ENCODE data around the gene CDC25B. TPM values are rescaled to one million over a fixed set of nuclear protein-coding genes. Genes with fewer than 3 reads are reported as not detected.
A peak's percentile ranks its signal among the peaks of the same experiment; 100 is the strongest.

The CDC25B gene
- 100 to 1,000 TPM; 452 to 454 TPM for total RNA-seq

DNA sequence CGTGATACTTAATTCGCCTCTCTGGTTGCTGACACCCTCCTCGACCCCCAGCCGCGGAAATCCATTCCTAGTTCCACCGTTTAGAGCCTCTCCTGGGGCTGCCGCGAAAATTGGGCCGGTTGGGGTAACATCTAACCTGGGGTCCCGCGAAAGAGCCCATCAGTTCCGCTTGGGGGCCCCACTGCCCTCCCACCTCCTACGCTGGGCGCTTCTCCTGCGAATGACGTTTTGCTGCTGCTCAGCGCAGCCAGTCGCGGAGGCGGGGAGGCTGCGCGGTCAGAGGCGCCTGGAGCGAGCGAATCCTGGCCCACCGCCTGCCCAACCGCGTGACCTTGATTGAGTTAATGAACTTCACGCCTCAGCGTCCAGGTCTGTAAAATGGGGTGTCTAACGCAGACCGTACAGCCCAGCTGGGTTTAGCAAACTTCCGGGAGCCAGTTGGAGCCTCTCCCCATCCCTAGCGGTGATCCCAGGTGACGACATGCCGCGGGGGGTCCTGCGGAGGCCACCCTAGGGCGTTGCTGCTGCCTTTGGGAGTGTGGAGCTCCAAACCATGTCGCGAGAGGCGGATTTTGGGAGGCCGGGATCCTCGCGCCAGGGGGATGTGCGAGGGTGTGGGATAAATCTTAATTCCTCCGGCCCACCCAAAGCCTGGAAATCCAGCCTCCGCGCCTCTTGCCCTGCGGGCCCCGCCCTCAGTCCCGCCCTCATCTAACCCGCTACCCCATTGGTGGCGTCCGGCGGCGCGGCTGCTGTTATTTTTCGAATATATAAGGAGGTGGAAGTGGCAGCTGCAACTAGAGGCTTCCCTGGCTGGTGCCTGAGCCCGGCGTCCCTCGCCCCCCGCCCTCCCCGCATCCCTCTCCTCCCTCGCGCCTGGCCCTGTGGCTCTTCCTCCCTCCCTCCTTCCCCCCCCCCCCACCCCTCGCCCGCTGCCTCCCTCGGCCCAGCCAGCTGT, at the start of gene CDC25B:
Gene CDC25B (plus strand): TSS at position 800 of the 958 bp plus-strand sequence. CDS start 222 bp downstream, outside the sequence.
- CTCF ChIA-PET, result interaction anchor here (1.2 to 3.0 kb wide), 5 partner anchors 15 to 59 kb away, joined by 4 to 33 read pairs (median 5); partner anchors contain the start of gene AP5S1
- POLR2A ChIA-PET, result interaction anchor here (0.7 to 1.4 kb wide), 9 partner anchors 9 to 197 kb away, joined by 3 to 19 read pairs (median 3); partner anchors contain the start of genes ADISSP, CENPB and SPEF1
- Mint-ChIP-seq H3K27ac (peak within 1 kb of the TSS; percentile 96), H3K4me1 (peaks cover 41% of the 10 kb centered on the region), H3K4me3 (peak within 1 kb of the TSS; percentile 91), H3K36me3 (ENCODE audit: low read depth) (peaks cover 55% of the 10 kb centered on the region), H3K9me3 (no peaks in the 10 kb centered on the region), H3K27me3 (no peaks in the 10 kb centered on the region)
- DNase-seq, result peak; percentile 95

DNA sequence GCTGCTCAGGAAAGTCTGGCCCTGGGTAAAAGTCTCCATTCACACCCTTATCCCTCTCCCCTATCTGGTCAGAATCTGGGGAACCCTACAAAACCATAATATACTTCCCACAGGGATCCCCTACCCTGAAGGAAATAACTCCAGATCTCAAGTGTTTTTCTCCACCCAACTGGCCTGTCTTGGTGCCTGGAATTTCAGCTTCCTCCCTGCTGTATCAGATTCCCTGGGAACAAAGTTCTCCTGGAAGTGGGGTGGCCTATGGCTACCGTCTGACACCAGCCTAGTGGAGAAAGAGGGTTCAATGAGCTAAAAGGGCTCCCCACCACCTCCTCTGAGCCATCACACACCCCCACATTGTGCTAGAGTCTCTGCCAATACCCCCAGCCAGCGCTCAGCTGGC, 48.6 kb upstream of the CDC25B start:
- H3K36me3 Mint-ChIP-seq (ENCODE audit: low read depth), result no peaks in the 10 kb centered on the region
- ChIA-PET CTCF (interaction anchor here (0.9 to 2.0 kb wide), 4 partner anchors 11 to 71 kb away, joined by 3 to 6 read pairs (median 3); partner anchors contain the start of gene ADISSP), POLR2A (interaction anchor here (1.1 to 1.5 kb wide), 3 partner anchors 11 to 40 kb away, joined by 3 to 4 read pairs (median 3); partner anchors contain the start of gene CENPB)
- peaks cover 21% of the 10 kb centered on the region for H3K4me1 Mint-ChIP-seq
- peaks cover 12% of the 10 kb centered on the region for H3K27me3 Mint-ChIP-seq
- DNase-seq, result no peak
- H3K9me3 Mint-ChIP-seq, result no peaks in the 10 kb centered on the region
- H3K27ac Mint-ChIP-seq, result no peak overlapping the region
- H3K4me3 Mint-ChIP-seq, result no peak overlapping the region

DNA sequence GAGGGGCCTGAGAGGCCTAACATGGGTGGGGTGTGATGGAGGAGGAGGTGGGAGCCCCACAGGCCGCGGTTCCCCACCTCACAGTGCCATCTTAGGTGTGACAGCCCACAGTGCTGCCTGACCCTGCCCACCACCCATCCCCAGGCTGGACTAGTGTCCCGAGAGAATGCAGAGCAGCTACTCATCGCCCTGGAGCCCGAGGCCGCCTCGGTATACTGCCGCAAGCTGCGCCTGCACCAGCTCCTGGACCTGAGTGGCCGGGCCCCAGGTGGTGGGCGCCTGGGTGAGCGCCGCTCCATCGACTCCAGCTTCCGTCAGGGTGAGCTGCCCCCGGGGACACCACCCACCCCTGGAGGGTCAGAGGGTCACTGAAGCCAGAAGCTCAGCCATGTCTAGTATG, 48.0 kb upstream of the CDC25B start:
- CTCF ChIA-PET, result interaction anchor here (0.9 to 2.0 kb wide), 5 partner anchors 12 to 185 kb away, joined by 3 to 6 read pairs (median 3); partner anchors contain the start of gene ADISSP
- Mint-ChIP-seq H3K27ac (no peak overlapping the region), H3K36me3 (ENCODE audit: low read depth) (no peaks in the 10 kb centered on the region), H3K9me3 (no peaks in the 10 kb centered on the region), H3K27me3 (peaks cover 12% of the 10 kb centered on the region), H3K4me1 (peaks cover 25% of the 10 kb centered on the region), H3K4me3 (no peak overlapping the region)
- POLR2A ChIA-PET, result interaction anchor here (1.1 to 1.5 kb wide), 3 partner anchors 12 to 72 kb away, joined by 3 read pairs; partner anchors contain the start of gene AP5S1
- no peak for DNase-seq

DNA sequence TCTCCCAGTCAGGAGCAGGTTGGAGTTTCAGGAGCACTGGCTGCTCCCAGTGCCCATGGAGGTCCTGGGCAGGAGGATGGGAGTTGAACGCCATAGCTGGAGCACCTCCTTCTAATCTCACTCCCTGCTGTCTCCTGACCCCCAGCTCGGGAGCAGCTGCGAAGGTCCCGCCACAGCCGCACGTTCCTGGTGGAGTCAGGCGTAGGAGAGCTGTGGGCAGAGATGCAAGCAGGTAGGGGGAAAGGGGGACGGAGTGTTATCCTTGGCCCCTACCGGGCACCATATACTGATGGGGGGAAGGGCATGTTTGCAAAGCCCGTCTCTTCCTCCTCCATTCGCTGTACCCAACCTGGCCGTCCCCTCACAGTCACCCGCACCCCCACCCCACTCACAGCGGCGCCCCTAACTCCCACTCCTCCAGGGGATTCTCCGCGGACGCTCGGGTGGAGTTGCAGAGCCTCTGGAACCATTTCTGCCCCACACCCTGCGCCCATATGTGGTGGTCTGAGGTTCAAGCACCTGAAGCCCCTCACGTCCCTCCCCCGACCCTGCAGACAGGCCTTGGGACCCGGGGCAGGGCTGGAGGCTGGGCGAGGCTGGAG, 46.9 kb upstream of the CDC25B start:
- Mint-ChIP-seq H3K27me3 (peaks cover 7% of the 10 kb centered on the region), H3K4me3 (no peak overlapping the region), H3K4me1 (peaks cover 26% of the 10 kb centered on the region), H3K36me3 (ENCODE audit: low read depth) (no peaks in the 10 kb centered on the region), H3K9me3 (no peaks in the 10 kb centered on the region), H3K27ac (no peak overlapping the region)
- no peak for DNase-seq
- ChIA-PET POLR2A (interaction anchor here (1.5 kb wide), 1 partner anchor 71 kb away, joined by 3 read pairs; the partner anchor contains the start of gene AP5S1), CTCF (interaction anchor here (0.5 to 1.6 kb wide), 10 partner anchors 9 to 186 kb away, joined by 3 to 10 read pairs (median 4); partner anchors contain the start of gene ADISSP)

- POLR2A ChIA-PET, result interaction anchor here (1.5 kb wide), 1 partner anchor 71 kb away, joined by 3 read pairs; the partner anchor contains the start of gene AP5S1
- peaks cover 19% of the 10 kb centered on the region for H3K4me1 Mint-ChIP-seq
- no peak overlapping the region for H3K4me3 Mint-ChIP-seq
- no peaks in the 10 kb centered on the region for H3K9me3 Mint-ChIP-seq
- no peaks in the 10 kb centered on the region for H3K36me3 Mint-ChIP-seq (ENCODE audit: low read depth)
- DNase-seq, result peak; percentile 47
- H3K27me3 Mint-ChIP-seq, result no peaks in the 10 kb centered on the region
- CTCF ChIA-PET, result interaction anchor here (0.5 to 6.3 kb wide), 12 partner anchors 10 to 73 kb away, joined by 3 to 43 read pairs (median 4); partner anchors contain the start of gene ADISSP
- H3K27ac Mint-ChIP-seq, result no peak overlapping the region
These were observed 46.2 kb upstream of the CDC25B start for GRCh38 chr20:3749689-3750531.

GRCh38 chr20:3751305-3751674, 44.8 kb upstream of the CDC25B start:
- H3K9me3 Mint-ChIP-seq, result no peaks in the 10 kb centered on the region
- no peaks in the 10 kb centered on the region for H3K36me3 Mint-ChIP-seq (ENCODE audit: low read depth)
- H3K27me3 Mint-ChIP-seq, result no peaks in the 10 kb centered on the region
- ChIA-PET CTCF (interaction anchor here (0.6 to 6.3 kb wide), 7 partner anchors 8 to 191 kb away, joined by 3 to 43 read pairs (median 5); partner anchors contain the start of genes ADISSP and AP5S1), POLR2A (interaction anchor here (0.7 to 1.4 kb wide), 3 partner anchors 17 to 188 kb away, joined by 3 read pairs; partner anchors contain the start of genes ADISSP and AP5S1)
- H3K4me3 Mint-ChIP-seq, result peak overlapping the region; percentile 21
- H3K4me1 Mint-ChIP-seq, result peaks cover 15% of the 10 kb centered on the region
- H3K27ac Mint-ChIP-seq, result no peak overlapping the region
- DNase-seq, result no peak

- no peaks in the 10 kb centered on the region for H3K36me3 Mint-ChIP-seq (ENCODE audit: low read depth)
- POLR2A ChIA-PET, result interaction anchor here (0.7 to 1.4 kb wide), 3 partner anchors 16 to 189 kb away, joined by 3 read pairs; partner anchors contain the start of genes ADISSP and AP5S1
- H3K4me3 Mint-ChIP-seq, result peak overlapping the region; percentile 52
These were observed 44.3 kb upstream of the CDC25B start for GRCh38 chr20:3751675-3752385.

DNA sequence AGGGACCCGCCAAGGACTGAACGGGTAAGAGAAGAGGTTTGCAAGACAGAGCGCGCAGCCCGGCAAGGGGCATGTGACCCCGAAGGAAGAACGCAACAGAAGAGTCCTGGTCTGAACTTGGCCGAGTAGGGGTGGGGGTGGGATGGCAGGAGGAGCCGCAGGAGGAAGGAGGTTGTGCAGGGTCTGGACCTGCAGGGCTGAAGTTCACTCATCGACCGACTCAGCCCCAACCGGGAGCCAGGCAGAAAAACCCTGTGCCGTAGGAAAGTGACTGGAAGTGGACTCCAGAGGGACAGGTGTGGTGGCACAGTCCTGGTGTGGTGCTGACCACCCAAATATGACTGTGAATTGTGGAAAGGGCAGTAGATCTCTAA, 43.7 kb upstream of the CDC25B start:
- Mint-ChIP-seq H3K9me3 (no peaks in the 10 kb centered on the region), H3K4me1 (peaks cover 15% of the 10 kb centered on the region), H3K36me3 (ENCODE audit: low read depth) (no peaks in the 10 kb centered on the region), H3K4me3 (peak overlapping the region; percentile 52), H3K27me3 (no peaks in the 10 kb centered on the region), H3K27ac (no peak overlapping the region)
- POLR2A ChIA-PET, result interaction anchor here (0.9 to 1.5 kb wide), 3 partner anchors 16 to 103 kb away, joined by 3 to 4 read pairs (median 3); partner anchors contain the start of gene AP5S1
- DNase-seq, result no peak
- CTCF ChIA-PET, result interaction anchor here (0.7 to 6.3 kb wide), 13 partner anchors 9 to 333 kb away, joined by 3 to 43 read pairs (median 5); partner anchors contain the start of gene ADISSP

More at GRCh38 chr20:3751675-3752385, 44.3 kb upstream of the CDC25B start:
- peak; percentile 63 for DNase-seq
- Mint-ChIP-seq H3K27me3 (no peaks in the 10 kb centered on the region), H3K27ac (no peak overlapping the region), H3K4me1 (peaks cover 15% of the 10 kb centered on the region), H3K9me3 (no peaks in the 10 kb centered on the region)
- CTCF ChIA-PET, result interaction anchor here (0.6 to 6.3 kb wide), 7 partner anchors 9 to 333 kb away, joined by 3 to 43 read pairs (median 5); partner anchors contain the start of genes ADISSP and AP5S1

DNA sequence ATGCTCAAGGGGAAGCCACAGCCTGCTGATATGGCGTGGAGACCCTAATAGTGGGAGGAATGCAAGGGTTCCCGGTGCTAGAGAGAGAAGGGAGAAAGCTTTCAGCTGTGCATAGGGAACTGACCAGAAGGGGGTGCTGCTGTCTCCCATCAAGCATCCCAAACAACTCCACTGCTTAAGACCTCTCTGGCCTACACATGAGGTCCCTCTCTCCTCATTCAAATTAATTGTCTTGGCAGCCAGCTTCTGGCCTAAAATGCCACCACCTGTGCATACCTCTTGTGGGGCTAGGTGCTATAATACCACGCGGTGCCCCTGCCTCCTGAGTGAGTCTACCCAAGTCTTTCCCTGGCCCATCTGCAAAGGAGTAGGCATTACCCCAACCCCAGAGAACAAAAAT, 43.0 kb upstream of the CDC25B start:
- ChIA-PET CTCF (interaction anchor here (0.7 to 6.3 kb wide), 15 partner anchors 9 to 332 kb away, joined by 3 to 43 read pairs (median 4); partner anchors contain the start of gene ADISSP), POLR2A (interaction anchor here (0.9 to 1.5 kb wide), 4 partner anchors 14 to 102 kb away, joined by 3 to 6 read pairs (median 4); partner anchors contain the start of genes ADISSP and AP5S1)
- H3K27ac Mint-ChIP-seq, result peak overlapping the region; percentile 16
- H3K4me3 Mint-ChIP-seq, result no peak overlapping the region
- peak; percentile 71 for DNase-seq
- peaks cover 15% of the 10 kb centered on the region for H3K4me1 Mint-ChIP-seq
- H3K36me3 Mint-ChIP-seq (ENCODE audit: low read depth), result no peaks in the 10 kb centered on the region
- H3K27me3 Mint-ChIP-seq, result no peaks in the 10 kb centered on the region
- H3K9me3 Mint-ChIP-seq, result no peaks in the 10 kb centered on the region

DNA sequence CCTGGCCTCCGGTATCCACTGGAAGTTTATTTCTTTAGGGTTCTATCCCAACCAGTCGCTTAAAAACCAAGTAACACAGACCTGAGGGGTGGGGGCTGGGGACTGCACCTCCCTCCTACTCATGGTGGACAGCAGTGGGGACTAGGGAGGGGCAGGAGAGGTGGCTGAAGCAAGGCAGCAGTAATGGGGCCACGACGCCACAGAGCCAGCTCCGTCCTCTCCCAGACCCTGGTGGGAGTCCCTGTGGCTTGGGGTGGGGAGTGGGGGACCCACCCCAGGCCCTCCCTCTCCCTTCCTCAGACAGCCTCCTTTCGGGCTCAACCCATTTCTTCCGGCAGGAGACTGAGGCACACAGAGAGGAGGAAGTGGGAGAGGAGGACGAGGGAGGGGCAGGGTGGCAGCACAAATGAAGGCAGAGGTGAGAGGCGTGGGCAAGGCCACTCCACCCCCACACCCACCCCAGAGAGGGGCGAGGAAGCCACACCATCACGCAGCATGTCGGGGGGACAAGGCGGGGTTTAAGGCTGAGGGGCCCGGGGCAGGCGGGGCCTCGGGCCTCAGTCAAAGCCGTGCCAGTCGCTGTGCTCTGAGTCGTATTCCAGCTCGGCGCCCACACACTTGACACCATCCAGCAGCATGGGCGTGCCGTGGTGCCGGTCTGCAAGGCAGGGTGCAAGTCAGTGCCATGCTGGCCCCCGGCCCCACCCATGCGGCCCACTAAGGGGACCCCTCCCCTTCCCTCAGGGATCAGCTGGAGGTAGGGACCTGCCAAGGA, 42.4 kb upstream of the CDC25B start:
- Mint-ChIP-seq H3K27me3 (no peaks in the 10 kb centered on the region), H3K4me3 (no peak overlapping the region), H3K4me1 (peaks cover 15% of the 10 kb centered on the region), H3K36me3 (ENCODE audit: low read depth) (no peaks in the 10 kb centered on the region), H3K27ac (peak overlapping the region; percentile 16), H3K9me3 (no peaks in the 10 kb centered on the region)
- CTCF ChIA-PET, result interaction anchor here (0.9 to 6.3 kb wide), 14 partner anchors 8 to 331 kb away, joined by 3 to 43 read pairs (median 4); partner anchors contain the start of genes ADISSP and AP5S1
- POLR2A ChIA-PET, result interaction anchor here (1.3 to 1.5 kb wide), 3 partner anchors 13 to 102 kb away, joined by 3 to 6 read pairs (median 4); partner anchors contain the start of genes ADISSP and AP5S1
- no peak for DNase-seq

Data from activated CD4-positive, alpha-beta memory T cell treated with anti-CD3 and anti-CD28 coated beads, Interleukin-2, amount 10 ng/mL, durations not matched to agents 7 days and 5 days (primary cell).